Measurements from ENCODE around the gene UBE2J2.

Gene UBE2J2

GRCh38 chr1:1223891-1224290, 49.8 kb downstream of the UBE2J2 start:
- DNase-seq: no peak

GRCh38 chr1:1223321-1223720, 50.3 kb downstream of the UBE2J2 start:
- DNase-seq: no peak

DNA sequence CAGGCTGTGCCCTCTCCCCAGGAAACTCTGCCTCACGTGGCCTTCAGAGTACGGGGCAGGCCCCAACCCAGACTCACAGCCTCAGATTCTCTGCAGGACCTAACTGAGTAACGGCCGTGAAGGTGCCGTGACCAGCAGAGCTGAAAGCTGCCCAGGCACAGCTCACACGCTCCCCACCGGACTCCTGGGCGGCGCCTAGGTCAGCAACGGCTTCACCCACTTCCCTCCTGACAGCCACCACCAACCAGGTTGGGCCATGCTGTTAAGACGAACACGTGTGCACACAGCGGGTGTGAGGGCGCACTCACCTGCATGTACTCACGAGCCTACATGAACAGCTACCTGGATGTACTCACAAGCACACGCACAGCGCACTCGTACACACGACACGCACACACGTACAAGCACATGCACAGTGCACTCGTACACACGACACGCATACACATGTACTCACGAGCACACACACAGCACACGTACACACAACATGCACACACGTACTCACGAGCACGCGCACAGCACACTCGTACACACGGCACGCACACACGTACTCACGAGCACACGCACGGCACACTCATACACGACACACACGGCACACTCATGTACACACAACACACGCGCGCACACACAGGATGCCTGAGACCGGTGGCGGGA, 51.0 kb downstream of the UBE2J2 start:
- DNase-seq: no peak

- DNase-seq: no peak
These were observed 51.6 kb downstream of the UBE2J2 start for GRCh38 chr1:1221887-1222574.

- DNase-seq: no peak
These were observed 53.5 kb downstream of the UBE2J2 start for GRCh38 chr1:1220197-1220596.

GRCh38 chr1:1219341-1219740, 54.3 kb downstream of the UBE2J2 start:
- DNase-seq: no peak

DNA sequence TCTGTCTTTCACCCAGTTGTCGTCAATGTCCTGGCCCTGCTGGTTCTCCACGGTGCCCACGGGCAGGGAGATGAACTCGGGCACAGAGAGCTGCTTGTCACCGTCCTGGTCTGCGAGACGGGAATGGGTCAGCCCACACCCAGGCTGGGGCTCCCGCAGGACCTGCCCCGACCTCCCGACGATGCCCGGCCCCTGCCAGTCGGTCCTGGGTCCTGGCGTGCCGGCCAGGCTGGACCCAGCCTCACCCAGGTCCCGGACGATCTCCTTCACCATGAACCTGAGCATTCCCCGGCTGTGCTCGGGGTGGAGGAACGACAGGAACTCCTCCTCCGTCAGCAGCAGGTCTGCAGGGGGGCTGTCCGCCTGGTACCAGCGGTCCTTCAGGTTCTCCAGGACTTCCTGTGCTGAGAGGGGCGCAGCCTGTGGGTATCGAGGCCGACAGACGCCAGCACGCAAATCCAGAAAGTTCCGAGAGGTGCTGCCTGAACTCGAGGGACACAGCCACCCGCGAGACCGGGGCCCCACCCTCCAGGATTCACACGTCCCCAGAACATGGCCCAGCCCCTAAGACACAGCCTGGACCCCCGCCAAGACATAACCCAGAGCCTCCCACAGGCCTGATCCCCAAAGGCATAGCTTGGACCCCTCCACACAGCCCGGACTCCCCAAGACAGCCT, 55.0 kb downstream of the UBE2J2 start:
- DNase-seq: no peak

DNA sequence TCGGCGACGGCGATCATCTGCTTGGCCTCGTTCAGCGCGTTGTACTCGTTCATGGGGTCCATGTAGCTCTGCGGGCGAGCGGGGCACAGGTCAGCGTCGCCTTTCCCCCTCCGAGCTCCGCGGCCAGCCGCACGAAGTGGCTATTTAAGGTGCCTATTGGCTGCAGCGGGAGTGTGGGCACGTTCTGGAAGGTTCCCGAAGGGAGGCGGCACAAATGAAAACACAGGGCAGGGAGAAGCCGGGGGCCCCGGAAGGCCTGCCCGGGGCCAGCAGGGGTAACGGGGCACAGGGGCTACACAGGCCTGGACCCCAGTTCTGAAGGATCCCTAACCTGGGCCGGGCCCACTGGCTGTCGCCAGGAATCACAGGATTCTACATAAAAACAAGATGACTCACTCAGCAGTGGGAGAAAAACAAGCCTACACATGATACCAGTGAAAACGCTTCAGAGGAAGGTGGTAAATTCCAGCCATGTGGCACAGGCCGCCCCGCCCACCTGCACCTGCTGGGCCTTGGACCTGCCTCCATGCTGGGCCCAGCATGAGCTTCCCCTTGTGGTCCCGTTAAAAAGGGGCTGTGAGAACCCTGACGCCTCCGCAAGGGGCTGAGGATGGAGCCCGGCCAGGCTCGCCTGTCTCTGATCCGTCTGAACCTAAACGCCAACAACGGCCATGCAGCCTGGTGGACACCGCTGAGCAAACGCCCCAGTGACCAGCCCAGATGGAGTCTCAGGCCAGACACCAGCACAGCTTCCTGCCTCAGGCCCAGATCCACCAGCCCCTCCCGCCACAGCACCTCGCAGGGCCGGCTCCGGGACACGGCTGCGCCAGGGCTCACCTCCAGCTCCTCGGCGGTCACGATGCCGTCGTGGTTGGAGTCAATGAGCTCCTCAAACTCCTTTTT, 55.8 kb downstream of the UBE2J2 start:
- no peak for DNase-seq

GRCh38 chr1:1216770-1217620, 56.7 kb downstream of the UBE2J2 start:
- DNase-seq: no peak

DNA sequence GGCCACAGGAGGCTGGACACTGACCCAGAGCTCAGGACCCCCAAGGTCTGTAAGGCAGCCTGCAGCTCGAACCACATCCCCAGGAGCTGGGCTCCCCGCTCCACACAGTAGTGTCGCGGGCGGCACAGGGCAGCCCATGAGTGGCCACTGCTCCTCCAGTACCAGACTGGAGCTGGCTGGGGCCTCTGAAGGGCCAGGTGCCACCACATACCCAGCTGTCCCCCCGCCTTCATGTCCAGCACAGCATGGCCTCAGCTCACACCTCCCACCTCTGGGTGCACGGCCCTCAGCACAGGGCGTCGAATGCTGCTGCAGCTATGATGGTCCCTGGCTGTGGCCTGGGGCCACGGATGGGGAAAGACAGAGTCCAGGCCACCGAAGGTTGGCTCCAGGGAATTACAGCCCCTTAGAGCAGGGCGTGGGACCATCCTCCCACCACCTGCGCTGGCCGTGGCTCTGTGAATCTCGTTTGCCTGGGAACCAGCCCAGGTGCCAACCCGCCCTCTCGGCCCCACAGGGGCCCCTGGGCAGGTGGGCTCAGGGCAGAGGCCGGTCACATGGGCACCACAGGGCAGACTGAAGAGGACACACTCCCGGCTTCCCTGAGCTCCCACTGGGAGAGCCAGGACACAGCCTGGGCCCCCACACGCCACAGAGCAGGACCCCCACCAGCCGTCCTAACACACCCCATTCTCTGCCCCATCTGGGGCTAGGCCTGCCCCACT, 57.6 kb downstream of the UBE2J2 start:
- no peak for DNase-seq

DNA sequence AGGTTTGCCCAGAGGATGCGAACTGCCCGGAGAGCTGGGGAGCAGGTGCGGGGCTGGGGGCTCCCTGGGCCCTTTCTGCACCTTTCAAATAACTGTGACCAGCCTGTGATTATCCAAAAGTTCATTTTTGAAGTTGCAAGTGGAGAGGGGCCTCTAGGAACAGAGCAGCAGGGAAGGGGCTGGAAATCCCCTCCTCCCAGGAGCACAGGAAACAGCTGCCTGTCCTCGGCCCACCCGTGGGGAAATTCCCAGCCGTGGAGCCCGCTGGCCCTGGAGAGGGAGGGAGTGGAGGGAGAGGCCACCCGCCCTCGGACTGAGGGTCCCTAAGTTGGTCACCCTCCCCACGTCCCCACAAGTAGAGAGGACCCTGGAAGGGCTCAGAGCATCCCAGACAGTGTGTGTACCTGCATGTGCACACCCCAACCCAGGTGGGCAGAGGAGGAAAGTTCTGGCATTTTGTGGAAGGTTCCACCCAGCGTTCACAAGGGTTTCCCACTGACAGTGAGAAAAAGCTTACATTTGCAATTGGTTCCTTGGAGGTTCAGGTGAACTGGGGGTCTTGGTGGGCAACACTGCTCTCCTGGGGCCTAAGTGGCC, 58.5 kb downstream of the UBE2J2 start:
- no peak for DNase-seq

GRCh38 chr1:1213345-1214265, 60.0 kb downstream of the UBE2J2 start, which contains the start of gene TNFRSF4:
TSS of gene TNFRSF4 (minus strand) at chr1:1214153. CDS start at chr1:1214127, 26 bp downstream.
- no peak for DNase-seq

GRCh38 chr1:1212780-1213344, 60.8 kb downstream of the UBE2J2 start:
- DNase-seq: no peak

DNA sequence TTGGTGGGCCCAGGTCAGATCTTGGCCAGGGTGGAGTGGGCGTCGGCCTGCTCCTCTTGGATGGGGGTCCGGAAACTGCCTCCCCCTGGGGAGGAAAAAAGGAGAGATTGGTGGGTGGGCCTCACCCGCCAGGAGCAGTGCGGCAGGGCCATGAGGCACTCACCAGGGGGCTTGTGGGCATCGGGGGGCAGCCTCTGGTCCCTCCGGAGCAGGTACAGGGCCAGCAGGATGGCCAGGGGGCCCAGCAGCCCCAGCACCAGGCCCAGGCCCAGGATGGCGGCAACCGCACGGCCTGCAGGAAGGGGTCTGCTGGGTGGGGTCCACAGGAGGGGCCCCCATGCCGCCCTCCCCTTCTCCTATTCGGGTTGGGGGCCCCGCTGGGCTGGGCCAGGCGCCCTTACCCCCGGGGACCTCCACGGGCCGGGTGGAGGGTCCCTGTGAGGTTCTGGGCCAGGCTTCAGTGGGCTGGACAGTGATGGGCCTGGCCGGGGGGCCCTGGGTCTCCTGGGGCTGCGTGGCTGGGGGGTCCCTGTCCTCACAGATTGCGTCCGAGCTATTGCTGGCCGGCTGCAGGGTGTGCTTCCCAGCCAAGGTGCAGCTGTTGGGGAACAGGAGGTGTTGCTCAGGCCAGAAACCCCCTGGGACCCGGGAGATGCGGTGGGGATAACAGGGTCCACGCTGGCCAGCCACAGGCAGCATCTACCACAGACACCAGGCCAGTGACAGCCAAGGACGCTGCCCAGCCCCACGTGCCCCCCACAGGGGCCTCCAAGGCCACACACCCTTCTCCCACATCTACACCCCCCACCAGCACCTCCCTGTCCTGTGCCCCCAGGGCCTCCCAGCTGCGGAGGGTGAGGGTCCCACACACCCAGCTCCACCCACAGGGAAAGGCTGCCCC, 61.9 kb downstream of the UBE2J2 start:
- no peak for DNase-seq

DNA sequence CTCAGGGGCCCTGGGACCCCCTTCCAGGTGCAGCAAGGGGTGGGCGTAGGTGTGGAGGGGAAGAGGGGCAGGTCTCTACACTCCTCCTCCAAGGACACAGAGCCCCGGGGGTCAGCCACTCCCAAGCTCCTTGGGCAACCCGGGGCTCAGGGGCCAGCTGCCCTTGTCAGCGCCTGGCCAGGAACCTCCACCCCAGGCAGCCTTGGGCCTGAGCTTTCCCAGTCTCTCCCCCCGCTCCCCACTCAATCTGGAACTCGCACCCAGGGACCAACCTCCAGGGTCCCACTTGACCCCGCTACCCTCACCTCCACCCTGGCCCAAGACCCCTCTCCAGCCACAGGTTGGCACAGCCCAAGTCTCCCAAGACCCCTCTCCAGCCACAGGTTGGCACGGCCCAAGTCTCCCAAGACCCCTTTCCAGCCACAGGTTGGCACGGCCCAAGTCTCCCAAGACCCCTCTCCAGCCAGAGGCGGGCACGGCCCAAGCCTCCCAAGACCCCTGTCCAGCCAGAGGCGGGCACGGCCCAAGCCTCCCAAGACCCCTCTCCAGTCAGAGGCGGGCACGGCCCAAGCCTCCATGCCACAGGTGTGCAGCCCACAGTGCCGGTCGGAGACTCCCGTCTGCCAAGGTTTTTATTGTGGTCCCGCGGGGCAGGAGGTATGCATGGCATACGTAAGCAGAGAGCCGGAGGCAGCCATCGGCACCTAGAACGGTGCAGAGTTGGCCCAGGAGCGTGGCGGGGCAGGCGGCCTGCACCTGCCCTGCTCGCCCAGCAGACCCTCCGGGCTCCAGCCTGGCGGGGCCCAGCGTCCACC, 62.7 kb downstream of the UBE2J2 start:
- no peak for DNase-seq

DNA sequence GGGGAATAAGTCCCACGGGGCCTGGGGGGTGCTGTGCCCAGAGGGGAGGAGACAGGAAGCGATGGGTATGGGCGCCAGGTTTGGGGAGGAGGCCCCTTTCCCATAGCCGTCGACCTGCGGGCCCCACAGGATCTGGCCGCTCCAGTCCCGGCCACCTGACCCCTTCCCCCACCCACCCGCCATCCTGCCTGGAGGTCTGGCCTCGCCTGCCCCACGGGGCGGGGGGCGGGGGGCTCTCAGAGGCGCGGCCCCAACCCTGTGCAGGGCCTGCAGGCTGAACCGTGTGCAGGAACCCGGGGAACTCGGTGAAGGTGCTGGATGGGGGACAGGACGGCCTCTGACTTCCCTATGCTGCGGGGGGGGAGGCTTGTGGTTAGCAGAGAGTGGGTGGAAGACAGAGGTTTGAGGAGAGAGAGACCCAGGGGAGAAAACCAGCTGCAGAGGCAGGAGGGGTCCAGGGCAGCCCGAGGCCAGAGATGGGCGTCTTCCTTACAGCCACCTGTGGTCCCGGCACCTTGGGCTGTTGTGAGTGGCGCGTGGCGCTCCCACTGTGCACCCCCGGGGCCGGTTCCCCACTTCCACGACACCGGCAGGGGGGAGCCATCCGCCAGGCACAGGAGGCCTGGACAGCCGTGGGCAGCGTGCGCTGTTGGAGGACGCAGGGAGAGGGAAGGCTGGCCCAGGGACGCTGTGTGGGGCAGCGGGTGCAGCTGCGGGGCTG, 64.8 kb downstream of the UBE2J2 start:
- peak; percentile 23 to 53 for DNase-seq

- no peak for DNase-seq
These were observed 66.1 kb downstream of the UBE2J2 start for GRCh38 chr1:1207571-1207892.

Data from Kasumi-1 (cell line).